Prostate gland (tissue), 2 donors: ENCODE measurements around the gene GGT6.

Experiments
- POLR2A ChIP-seq: fragments of 450-650 bp; IDR thresholded peaks from one replicate; pipeline ENCODE4 v1.6.1; 2016; ENCODE audit warnings: antibody characterized with exemption, mild to moderate bottlenecking
- TF ChIP-seq, protein P1 (sequence below), 4 experiments: fragments of 200-600 bp in 2 of 4; fragments of 450-650 bp in 2 of 4; sonication (generic) in 2 of 4; IDR thresholded peaks; 1 replicate in 3 of 4; 2 replicates in 1 of 4; pipeline ENCODE4 v1.5.1; 2016 to 2019; ENCODE audit warnings: antibody characterized with exemption in 4 of 4, mild to moderate bottlenecking in 2 of 4, moderate library complexity in 2 of 4

DNA sequence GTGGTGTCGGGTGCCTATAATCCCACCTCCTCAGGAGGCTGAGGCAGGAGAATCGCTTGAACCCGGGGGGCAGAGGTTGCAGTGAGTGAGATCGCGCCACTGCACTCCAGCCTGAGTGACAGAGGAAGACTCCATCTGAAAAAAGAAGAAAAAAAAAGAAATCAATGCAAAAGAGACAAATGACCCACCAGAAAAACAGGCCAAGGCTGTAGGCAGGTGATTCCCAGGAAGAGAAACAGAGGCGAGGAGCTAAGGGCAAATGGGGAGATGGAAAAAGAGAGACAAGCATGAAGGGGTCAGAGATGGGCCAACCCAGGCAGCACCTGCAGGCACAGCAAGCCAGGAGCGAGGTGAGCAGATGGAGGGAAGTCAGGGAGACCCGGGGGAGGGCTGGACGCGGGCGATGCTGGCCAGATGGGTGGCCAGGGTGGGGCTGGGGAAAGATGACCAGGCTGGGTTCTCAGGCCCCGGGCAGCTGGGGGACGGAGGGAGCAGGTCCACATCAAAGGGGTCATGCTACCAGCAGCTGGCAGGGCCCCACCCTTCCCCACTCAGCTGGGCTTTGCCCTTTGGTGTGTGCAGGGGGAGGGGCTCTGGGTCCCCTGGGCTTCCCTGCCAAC is 30.7 kb downstream of the GGT6 start:
- no peak for TF ChIP-seq POLR2A
- TF ChIP-seq, protein P1, sequence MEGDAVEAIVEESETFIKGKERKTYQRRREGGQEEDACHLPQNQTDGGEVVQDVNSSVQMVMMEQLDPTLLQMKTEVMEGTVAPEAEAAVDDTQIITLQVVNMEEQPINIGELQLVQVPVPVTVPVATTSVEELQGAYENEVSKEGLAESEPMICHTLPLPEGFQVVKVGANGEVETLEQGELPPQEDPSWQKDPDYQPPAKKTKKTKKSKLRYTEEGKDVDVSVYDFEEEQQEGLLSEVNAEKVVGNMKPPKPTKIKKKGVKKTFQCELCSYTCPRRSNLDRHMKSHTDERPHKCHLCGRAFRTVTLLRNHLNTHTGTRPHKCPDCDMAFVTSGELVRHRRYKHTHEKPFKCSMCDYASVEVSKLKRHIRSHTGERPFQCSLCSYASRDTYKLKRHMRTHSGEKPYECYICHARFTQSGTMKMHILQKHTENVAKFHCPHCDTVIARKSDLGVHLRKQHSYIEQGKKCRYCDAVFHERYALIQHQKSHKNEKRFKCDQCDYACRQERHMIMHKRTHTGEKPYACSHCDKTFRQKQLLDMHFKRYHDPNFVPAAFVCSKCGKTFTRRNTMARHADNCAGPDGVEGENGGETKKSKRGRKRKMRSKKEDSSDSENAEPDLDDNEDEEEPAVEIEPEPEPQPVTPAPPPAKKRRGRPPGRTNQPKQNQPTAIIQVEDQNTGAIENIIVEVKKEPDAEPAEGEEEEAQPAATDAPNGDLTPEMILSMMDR (IDR thresholded peaks at IDR 0.05) = no peak
